Osteoblast (primary cell): ENCODE measurements around the gene MIPOL1. TPM values are rescaled to one million over a fixed set of nuclear protein-coding genes. Genes with fewer than 3 reads are reported as not detected.

ENCODE experiments used
- DNase-seq: peaks from one replicate; pipeline ENCODE4 v3.0.0; 2011; ENCODE audit warnings: low spot score, mixed read lengths; ENCODE audit not compliant: insufficient read length; ENCODE audit errors: missing footprints
- H2AFZ ChIP-seq: 2 replicates; pipeline ENCODE4 v1.6.0; 2011; ENCODE audit warnings: mild to moderate bottlenecking, low read length
- H3K27ac ChIP-seq: 2 replicates; pipeline ENCODE4 v1.5.1; 2011; ENCODE audit warnings: mild to moderate bottlenecking, low read depth, low read length, moderate library complexity
- H3K27me3 ChIP-seq: 2 replicates; pipeline ENCODE4 v1.6.0; 2012; ENCODE audit warnings: mild to moderate bottlenecking, control low read depth, inconsistent platforms, low read length, moderate library complexity; ENCODE audit not compliant: insufficient read depth
- H3K36me3 ChIP-seq: 2 replicates; pipeline ENCODE4 v1.5.1; 2011; ENCODE audit warnings: mild to moderate bottlenecking, low read length, control low read depth, moderate library complexity; ENCODE audit not compliant: insufficient read depth
- H3K4me1 ChIP-seq: 2 replicates; pipeline ENCODE4 v1.5.1; 2011; ENCODE audit warnings: mild to moderate bottlenecking, low read length, control low read depth, moderate library complexity; ENCODE audit not compliant: insufficient read depth
- H3K4me2 ChIP-seq: 2 replicates; pipeline ENCODE4 v1.6.0; 2011; ENCODE audit warnings: mild to moderate bottlenecking, low read length; ENCODE audit not compliant: insufficient read depth
- H3K4me3 ChIP-seq: fragments of 200-600 bp; sonication (generic); 3 replicates; pipeline ENCODE4 v1.5.1; 2012; ENCODE audit warnings: mild to moderate bottlenecking, low read length, inconsistent platforms; ENCODE audit not compliant: insufficient read depth
- H3K79me2 ChIP-seq: 2 replicates; pipeline ENCODE4 v1.6.0; 2012; ENCODE audit warnings: mild to moderate bottlenecking, low read length, control low read depth, inconsistent platforms; ENCODE audit not compliant: insufficient read depth
- H3K9me3 ChIP-seq: 2 replicates; pipeline ENCODE4 v1.5.1; 2011; ENCODE audit warnings: low read depth, low read length, control low read depth
- H4K20me1 ChIP-seq: 2 replicates; pipeline ENCODE4 v1.6.0; 2012; ENCODE audit warnings: mild to moderate bottlenecking, low read length, control low read depth; ENCODE audit not compliant: insufficient read depth
- total RNA-seq: library from RNA; depleted of rRNA; stranded (reverse); fragments of >200 nt; gene quantifications from 2 replicates; pipeline ENCODE4 v1.2.3, GENCODE V29; 2012
- TF ChIP-seq, protein P1 (sequence below): IDR thresholded peaks from 2 replicates; pipeline ENCODE4 v1.5.1; 2011; ENCODE audit warnings: mild to moderate bottlenecking, low read depth, low read length, moderate library complexity; ENCODE audit errors: extremely low read depth

The MIPOL1 gene, protein sequence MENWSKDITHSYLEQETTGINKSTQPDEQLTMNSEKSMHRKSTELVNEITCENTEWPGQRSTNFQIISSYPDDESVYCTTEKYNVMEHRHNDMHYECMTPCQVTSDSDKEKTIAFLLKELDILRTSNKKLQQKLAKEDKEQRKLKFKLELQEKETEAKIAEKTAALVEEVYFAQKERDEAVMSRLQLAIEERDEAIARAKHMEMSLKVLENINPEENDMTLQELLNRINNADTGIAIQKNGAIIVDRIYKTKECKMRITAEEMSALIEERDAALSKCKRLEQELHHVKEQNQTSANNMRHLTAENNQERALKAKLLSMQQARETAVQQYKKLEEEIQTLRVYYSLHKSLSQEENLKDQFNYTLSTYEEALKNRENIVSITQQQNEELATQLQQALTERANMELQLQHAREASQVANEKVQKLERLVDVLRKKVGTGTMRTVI
- 9.0 and 9.7 TPM in 2 replicates for total RNA-seq

DNA sequence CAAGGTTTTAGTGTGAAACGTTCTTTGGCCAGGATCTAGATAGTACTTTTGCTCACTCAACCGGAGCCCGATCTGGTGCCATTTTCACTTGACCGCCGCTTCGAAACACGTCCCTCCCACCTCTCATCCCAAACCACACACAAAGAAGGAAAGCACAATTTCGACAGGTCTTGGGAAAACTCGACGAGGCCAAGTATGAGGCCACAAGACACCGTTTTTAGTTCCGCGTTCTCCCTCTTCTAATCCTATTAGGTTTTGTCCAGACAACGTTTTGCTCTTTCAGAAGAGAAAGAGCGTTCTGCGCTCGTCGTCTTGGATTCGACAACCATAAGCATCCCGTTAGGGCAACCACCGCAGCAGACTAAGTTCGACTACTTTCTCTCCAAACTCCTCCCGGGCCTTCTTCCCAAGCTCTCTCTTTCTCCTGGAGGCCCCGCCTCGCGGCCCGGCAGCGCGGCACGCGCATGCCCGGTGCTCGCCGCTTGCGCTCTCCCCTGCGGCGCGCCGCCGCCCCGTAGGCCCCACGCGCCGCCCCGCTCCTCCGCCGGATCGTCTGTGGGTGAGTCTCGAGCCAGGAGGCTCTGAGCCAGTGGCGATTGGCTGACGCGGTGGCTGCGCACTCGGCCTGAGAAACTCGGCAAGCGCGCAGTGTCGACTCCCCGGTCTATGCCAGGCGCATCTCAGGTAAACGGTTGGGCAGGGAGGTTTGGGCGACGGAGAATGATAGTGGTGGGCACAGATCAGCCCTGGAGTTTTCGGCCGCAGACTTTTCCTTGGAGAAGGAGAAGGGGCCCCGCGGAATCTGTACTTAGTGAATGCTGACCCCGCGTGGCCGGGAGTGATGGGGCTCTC is at the start of gene MIPOL1:
Gene MIPOL1, plus strand, starts transcription at position 517 of the 852 bp plus-strand sequence. CDS start 49,952 bp downstream, outside the sequence.
- no peaks in the 10 kb centered on the region for H3K9me3 ChIP-seq
- H3K27me3 ChIP-seq, result no peaks in the 10 kb centered on the region
- TF ChIP-seq, protein P1, sequence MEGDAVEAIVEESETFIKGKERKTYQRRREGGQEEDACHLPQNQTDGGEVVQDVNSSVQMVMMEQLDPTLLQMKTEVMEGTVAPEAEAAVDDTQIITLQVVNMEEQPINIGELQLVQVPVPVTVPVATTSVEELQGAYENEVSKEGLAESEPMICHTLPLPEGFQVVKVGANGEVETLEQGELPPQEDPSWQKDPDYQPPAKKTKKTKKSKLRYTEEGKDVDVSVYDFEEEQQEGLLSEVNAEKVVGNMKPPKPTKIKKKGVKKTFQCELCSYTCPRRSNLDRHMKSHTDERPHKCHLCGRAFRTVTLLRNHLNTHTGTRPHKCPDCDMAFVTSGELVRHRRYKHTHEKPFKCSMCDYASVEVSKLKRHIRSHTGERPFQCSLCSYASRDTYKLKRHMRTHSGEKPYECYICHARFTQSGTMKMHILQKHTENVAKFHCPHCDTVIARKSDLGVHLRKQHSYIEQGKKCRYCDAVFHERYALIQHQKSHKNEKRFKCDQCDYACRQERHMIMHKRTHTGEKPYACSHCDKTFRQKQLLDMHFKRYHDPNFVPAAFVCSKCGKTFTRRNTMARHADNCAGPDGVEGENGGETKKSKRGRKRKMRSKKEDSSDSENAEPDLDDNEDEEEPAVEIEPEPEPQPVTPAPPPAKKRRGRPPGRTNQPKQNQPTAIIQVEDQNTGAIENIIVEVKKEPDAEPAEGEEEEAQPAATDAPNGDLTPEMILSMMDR, result peak; percentile 40
- H3K4me3 ChIP-seq, result peak within 1 kb of the TSS; percentile 90
- no peaks in the 10 kb centered on the region for H3K79me2 ChIP-seq
- H3K27ac ChIP-seq, result peak within 1 kb of the TSS; percentile 84
- no peaks in the 10 kb centered on the region for H3K36me3 ChIP-seq
- H3K4me2 ChIP-seq, result peak within 1 kb of the TSS; percentile 89
- H4K20me1 ChIP-seq, result no peaks in the 10 kb centered on the region
- H3K4me1 ChIP-seq, result no peaks in the 10 kb centered on the region
- DNase-seq, result peak; percentile 96
- H2AFZ ChIP-seq, result peak within 1 kb of the TSS; percentile 94

DNA sequence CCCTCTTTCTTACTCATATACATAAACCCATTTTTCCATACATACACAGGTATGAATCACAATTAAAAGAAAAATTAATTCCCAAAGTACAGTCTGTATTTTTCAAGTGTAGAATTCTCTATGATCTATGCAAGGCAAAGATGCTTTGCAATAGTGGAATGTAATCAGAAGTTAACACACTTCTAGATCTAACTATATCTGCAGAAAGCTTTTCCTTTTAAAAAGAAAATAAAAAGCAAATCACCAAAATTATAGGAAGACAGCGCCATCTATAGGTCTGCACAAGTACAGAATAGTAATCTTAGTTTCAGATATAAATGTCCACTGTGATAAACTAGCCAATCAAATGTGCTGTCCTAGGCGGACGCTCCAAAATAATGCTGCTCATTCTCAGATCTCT is 47.3 kb upstream of the MIPOL1 start:
- no peaks in the 10 kb centered on the region for H3K27me3 ChIP-seq
- H3K9me3 ChIP-seq, result no peaks in the 10 kb centered on the region
- H3K4me1 ChIP-seq, result no peaks in the 10 kb centered on the region
- no peaks in the 10 kb centered on the region for H3K79me2 ChIP-seq
- no peaks in the 10 kb centered on the region for H3K36me3 ChIP-seq
- DNase-seq, result no peak
- H3K4me3 ChIP-seq, result no peak overlapping the region
- TF ChIP-seq, protein P1, result peak; percentile 77
- no peak overlapping the region for H3K4me2 ChIP-seq
- H2AFZ ChIP-seq, result no peak overlapping the region
- no peaks in the 10 kb centered on the region for H4K20me1 ChIP-seq
- no peak overlapping the region for H3K27ac ChIP-seq

DNA sequence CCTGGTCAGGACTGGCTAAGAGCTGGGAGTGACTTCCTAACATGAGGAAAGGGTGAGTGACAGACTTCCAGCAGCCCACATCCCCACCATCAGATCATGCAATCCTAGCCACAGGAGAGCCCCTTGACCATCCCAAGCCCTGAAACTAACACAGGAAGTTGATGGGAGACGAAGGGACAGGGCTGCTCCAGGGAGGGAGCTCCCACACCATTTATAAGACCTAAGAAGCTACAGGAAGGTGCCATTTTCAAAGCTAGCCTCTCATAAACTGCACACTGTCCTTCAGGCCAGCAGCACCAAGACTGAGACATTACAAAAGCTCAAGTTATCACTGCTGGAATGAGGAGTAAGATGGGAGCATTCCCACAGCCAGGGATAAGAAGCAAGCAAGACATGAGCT is 44.7 kb upstream of the MIPOL1 start:
- no peak overlapping the region for H3K4me2 ChIP-seq
- no peaks in the 10 kb centered on the region for H3K79me2 ChIP-seq
- H3K36me3 ChIP-seq, result no peaks in the 10 kb centered on the region
- H3K27me3 ChIP-seq, result no peaks in the 10 kb centered on the region
- TF ChIP-seq, protein P1, result no peak
- H4K20me1 ChIP-seq, result no peaks in the 10 kb centered on the region
- H3K27ac ChIP-seq, result no peak overlapping the region
- no peak overlapping the region for H3K4me3 ChIP-seq
- H2AFZ ChIP-seq, result no peak overlapping the region
- no peaks in the 10 kb centered on the region for H3K4me1 ChIP-seq
- H3K9me3 ChIP-seq, result no peaks in the 10 kb centered on the region
- DNase-seq, result no peak

DNA sequence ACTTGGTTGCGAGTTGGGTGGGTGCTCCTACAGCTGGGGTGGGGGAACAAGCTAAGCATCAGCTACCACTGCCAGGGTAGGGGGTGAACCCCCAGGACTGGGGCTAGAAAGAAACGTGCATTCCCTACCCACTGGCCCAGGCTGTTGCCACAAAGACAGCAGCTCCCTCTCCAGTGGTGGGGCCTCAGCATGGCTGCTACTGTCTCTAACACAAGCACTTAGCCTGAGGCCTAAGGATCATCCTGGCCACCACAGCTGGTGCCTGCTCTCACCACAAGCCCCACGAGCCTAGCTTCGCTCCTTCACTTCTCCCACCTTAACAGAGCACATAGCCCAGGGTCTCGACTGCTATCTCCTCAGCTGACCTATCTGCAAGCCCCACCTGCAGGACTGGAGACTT is 44.3 kb upstream of the MIPOL1 start:
- H4K20me1 ChIP-seq, result no peaks in the 10 kb centered on the region
- H3K9me3 ChIP-seq, result no peaks in the 10 kb centered on the region
- no peak for DNase-seq
- no peaks in the 10 kb centered on the region for H3K79me2 ChIP-seq
- no peaks in the 10 kb centered on the region for H3K36me3 ChIP-seq
- H3K27ac ChIP-seq, result no peak overlapping the region
- H3K27me3 ChIP-seq, result no peaks in the 10 kb centered on the region
- TF ChIP-seq, protein P1, result no peak
- H3K4me3 ChIP-seq, result no peak overlapping the region
- H2AFZ ChIP-seq, result no peak overlapping the region
- H3K4me1 ChIP-seq, result no peaks in the 10 kb centered on the region
- H3K4me2 ChIP-seq, result no peak overlapping the region
